ENCODE data around the gene FRMD1. TPM values are rescaled to one million over a fixed set of nuclear protein-coding genes. Genes with fewer than 3 reads are reported as not detected.

FRMD1 gene
- total and polyA plus RNA-seq, 2 donors: 1.3 to 23.1 TPM

GRCh38 chr6:168043193-168043847 lies 35.7 kb downstream of the FRMD1 start:
- Histone ChIP-seq H3K27ac (ENCODE audit: low read depth in 1 of 2, low read length in 1 of 2) (no peak overlapping the region), H3K4me1 (ENCODE audit: control insufficient read depth in 2 of 2, insufficient read depth in 2 of 2, low read length in 2 of 2) (no peaks in the 10 kb centered on the region), H3K4me3 (ENCODE audit: low read length in 2 of 2) (no peak overlapping the region), H3K36me3 (ENCODE audit: control insufficient read depth in 2 of 2, insufficient read depth in 2 of 2, low read length in 1 of 2) (no peaks in the 10 kb centered on the region), H3K9me3 (ENCODE audit: control insufficient read depth in 2 of 2, insufficient read depth in 1 of 2, low read length in 1 of 2) (peaks cover 2 to 57% of the 10 kb centered on the region in 2 donors), H3K27me3 (ENCODE audit: control insufficient read depth in 2 of 2, insufficient read depth in 1 of 2, low read length in 1 of 2) (no peaks in the 10 kb centered on the region)
- DNase-seq (ENCODE audit: low read depth in 6 of 9, low spot score in 9 of 9): no peak
- whole genome bisulfite sequencing: 93% methylated on average over 17 of the region's 17 CpGs

- WGBS: 93% methylated on average over 29 of the region's 29 CpGs
- DNase-seq (ENCODE audit: low read depth in 6 of 9, low spot score in 9 of 9): no peak
- H3K27ac ChIP-seq (ENCODE audit: low read depth in 1 of 2, low read length in 1 of 2): no peak overlapping the region
These were observed 36.4 kb downstream of the FRMD1 start for GRCh38 chr6:168042426-168043192.

DNA sequence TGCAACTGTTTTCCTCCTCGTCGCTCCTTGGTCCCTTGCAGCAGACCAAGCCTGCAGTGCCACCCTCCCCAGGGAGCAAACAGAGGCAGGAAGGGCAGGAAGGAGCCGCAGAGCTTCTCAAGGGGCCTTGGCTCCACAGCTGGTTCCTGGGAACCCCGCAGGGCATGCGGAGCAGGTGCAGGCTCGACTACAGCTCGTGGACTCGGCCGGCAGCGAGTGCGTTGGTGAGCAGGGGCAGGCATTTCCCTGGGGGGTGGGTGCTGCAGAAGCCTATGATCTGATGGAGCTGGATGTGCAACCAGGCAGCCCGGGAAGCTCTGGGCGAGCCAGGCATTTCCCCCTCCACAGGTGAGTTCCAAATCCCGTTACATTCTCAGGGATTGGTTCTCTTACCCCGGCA lies 37.1 kb downstream of the FRMD1 start:
- H3K4me1 ChIP-seq (ENCODE audit: control insufficient read depth in 2 of 2, insufficient read depth in 2 of 2, low read length in 2 of 2): no peaks in the 10 kb centered on the region
- no peaks in the 10 kb centered on the region for H3K36me3 ChIP-seq (ENCODE audit: control insufficient read depth in 2 of 2, insufficient read depth in 2 of 2, low read length in 1 of 2)
- 91% methylated on average over 15 of the region's 15 CpGs for WGBS
- H3K27ac ChIP-seq (ENCODE audit: low read depth in 1 of 2, low read length in 1 of 2): no peak overlapping the region
- no peaks in the 10 kb centered on the region for H3K27me3 ChIP-seq (ENCODE audit: control insufficient read depth in 2 of 2, insufficient read depth in 1 of 2, low read length in 1 of 2)
- no peak overlapping the region for H3K4me3 ChIP-seq (ENCODE audit: low read length in 2 of 2)
- DNase-seq (ENCODE audit: low read depth in 6 of 9, low spot score in 9 of 9): no peak
- peaks cover 2 to 63% of the 10 kb centered on the region in 2 donors for H3K9me3 ChIP-seq (ENCODE audit: control insufficient read depth in 2 of 2, insufficient read depth in 1 of 2, low read length in 1 of 2)

More at GRCh38 chr6:168042426-168043192, 36.4 kb downstream of the FRMD1 start:
- Histone ChIP-seq H3K36me3 (ENCODE audit: control insufficient read depth in 2 of 2, insufficient read depth in 2 of 2, low read length in 1 of 2) (no peaks in the 10 kb centered on the region), H3K9me3 (ENCODE audit: control insufficient read depth in 2 of 2, insufficient read depth in 1 of 2, low read length in 1 of 2) (peaks cover 2 to 63% of the 10 kb centered on the region in 2 donors), H3K4me1 (ENCODE audit: control insufficient read depth in 2 of 2, insufficient read depth in 2 of 2, low read length in 2 of 2) (no peaks in the 10 kb centered on the region), H3K4me3 (ENCODE audit: low read length in 2 of 2) (no peak overlapping the region), H3K27me3 (ENCODE audit: control insufficient read depth in 2 of 2, insufficient read depth in 1 of 2, low read length in 1 of 2) (no peaks in the 10 kb centered on the region)

DNA sequence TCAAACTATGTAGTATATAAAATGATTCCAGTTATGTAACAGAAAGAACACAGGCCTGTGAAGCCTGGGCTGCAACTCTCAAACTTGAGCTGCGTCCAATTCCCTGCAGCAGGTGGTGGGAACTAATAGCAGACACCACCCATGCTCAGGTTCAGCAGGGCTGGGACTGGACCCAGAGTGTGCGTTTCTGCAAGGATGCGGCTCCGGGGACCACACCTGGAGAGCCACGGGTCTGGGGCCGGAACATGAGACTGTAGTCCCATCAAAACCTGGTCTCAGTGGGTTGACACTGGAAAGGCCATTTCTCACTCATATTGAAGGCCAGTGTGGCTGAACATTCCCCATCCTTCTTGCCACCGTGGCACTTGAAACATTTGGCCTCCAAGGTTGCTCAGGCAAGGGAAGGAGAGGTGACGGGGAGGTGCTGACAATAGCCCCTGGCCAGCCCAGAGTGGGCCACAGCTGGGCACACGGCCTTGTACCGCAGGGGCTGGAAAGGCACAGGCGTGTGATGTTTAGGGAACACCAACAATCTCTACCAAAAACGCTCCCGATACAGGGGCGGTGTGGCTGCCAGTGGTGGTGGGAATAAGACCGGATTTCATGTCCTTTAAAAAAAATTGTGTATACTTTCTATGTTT lies 38.0 kb downstream of the FRMD1 start:
- Histone ChIP-seq H3K36me3 (ENCODE audit: control insufficient read depth in 2 of 2, insufficient read depth in 2 of 2, low read length in 1 of 2) (no peaks in the 10 kb centered on the region), H3K9me3 (ENCODE audit: control insufficient read depth in 2 of 2, insufficient read depth in 1 of 2, low read length in 1 of 2) (peaks cover 2 to 63% of the 10 kb centered on the region in 2 donors), H3K4me1 (ENCODE audit: control insufficient read depth in 2 of 2, insufficient read depth in 2 of 2, low read length in 2 of 2) (no peaks in the 10 kb centered on the region), H3K27me3 (ENCODE audit: control insufficient read depth in 2 of 2, insufficient read depth in 1 of 2, low read length in 1 of 2) (peaks cover 0 to 3% of the 10 kb centered on the region in 2 donors), H3K4me3 (ENCODE audit: low read length in 2 of 2) (no peak overlapping the region), H3K27ac (ENCODE audit: low read depth in 1 of 2, low read length in 1 of 2) (no peak overlapping the region)
- 93% methylated on average over 15 of the region's 15 CpGs for WGBS
- no peak for DNase-seq (ENCODE audit: low read depth in 6 of 9, low spot score in 9 of 9)

- Histone ChIP-seq H3K9me3 (ENCODE audit: control insufficient read depth in 2 of 2, insufficient read depth in 1 of 2, low read length in 1 of 2) (peaks cover 2 to 73% of the 10 kb centered on the region in 2 donors), H3K27me3 (ENCODE audit: control insufficient read depth in 2 of 2, insufficient read depth in 1 of 2, low read length in 1 of 2) (peaks cover 6 to 10% of the 10 kb centered on the region in 2 donors), H3K36me3 (ENCODE audit: control insufficient read depth in 2 of 2, insufficient read depth in 2 of 2, low read length in 1 of 2) (no peaks in the 10 kb centered on the region), H3K27ac (ENCODE audit: low read depth in 1 of 2, low read length in 1 of 2) (no peak overlapping the region), H3K4me3 (ENCODE audit: low read length in 2 of 2) (no peak overlapping the region), H3K4me1 (ENCODE audit: control insufficient read depth in 2 of 2, insufficient read depth in 2 of 2, low read length in 2 of 2) (peaks cover 3 to 4% of the 10 kb centered on the region in 2 donors)
- DNase-seq (ENCODE audit: low read depth in 6 of 9, low spot score in 9 of 9): no peak
- 89% methylated on average over 13 of the region's 13 CpGs for WGBS
These were observed 39.2 kb downstream of the FRMD1 start for GRCh38 chr6:168039849-168040248.

DNA sequence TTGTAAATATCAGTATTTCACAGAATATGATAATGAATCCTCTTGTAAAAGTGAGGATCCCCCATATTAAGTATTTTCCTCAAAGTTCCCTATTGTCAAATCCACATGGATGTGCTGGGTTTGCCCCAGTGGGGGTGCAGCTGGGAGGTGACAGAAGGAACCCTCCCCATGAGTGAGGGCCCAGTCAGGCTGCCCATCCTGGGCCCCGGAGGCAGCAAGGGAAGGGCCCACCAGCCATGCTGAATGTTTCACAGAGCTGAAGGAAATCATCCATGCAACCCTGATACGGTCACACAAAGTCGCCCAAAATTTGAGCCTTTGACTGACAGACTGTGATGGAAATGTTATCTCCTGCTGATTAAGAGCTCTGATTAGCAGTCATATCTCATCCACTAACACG lies 39.7 kb downstream of the FRMD1 start:
- Histone ChIP-seq H3K27ac (ENCODE audit: low read depth in 1 of 2, low read length in 1 of 2) (no peak overlapping the region), H3K4me1 (ENCODE audit: control insufficient read depth in 2 of 2, insufficient read depth in 2 of 2, low read length in 2 of 2) (peaks cover 3 to 4% of the 10 kb centered on the region in 2 donors), H3K4me3 (ENCODE audit: low read length in 2 of 2) (no peak overlapping the region), H3K9me3 (ENCODE audit: control insufficient read depth in 2 of 2, insufficient read depth in 1 of 2, low read length in 1 of 2) (peaks cover 3 to 74% of the 10 kb centered on the region in 2 donors), H3K36me3 (ENCODE audit: control insufficient read depth in 2 of 2, insufficient read depth in 2 of 2, low read length in 1 of 2) (no peaks in the 10 kb centered on the region), H3K27me3 (ENCODE audit: control insufficient read depth in 2 of 2, insufficient read depth in 1 of 2, low read length in 1 of 2) (peaks cover 6 to 13% of the 10 kb centered on the region in 2 donors)
- DNase-seq (ENCODE audit: low read depth in 6 of 9, low spot score in 9 of 9): no peak
- WGBS: 67% methylated on average over 4 of the region's 4 CpGs

DNA sequence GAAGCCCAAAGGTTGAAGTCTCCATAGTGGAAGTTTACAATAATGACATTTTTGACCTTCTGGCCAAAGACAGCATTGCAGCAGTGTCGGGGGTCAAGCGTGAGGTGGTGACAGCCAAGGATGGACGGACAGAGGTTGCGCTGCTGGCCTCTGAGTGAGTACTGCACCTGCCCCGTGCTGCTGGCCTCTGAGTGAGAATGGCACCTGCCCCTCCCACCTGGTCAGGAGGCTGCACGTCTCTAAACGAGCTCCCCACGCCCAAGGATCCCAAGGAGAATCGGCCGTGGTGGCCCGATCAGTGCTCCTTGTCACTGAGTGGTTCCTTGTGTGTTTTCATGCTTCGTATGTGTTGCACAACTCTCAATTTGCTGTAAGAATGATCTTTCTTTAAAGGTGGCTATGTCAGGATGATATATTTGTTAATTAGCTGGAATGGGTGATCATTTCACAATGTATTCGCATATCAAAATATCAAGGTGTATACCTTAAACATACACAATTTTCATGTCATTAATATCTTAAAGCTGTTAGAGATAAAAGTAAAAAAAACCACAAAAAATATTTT lies 40.4 kb downstream of the FRMD1 start:
- H3K36me3 ChIP-seq (ENCODE audit: control insufficient read depth in 2 of 2, insufficient read depth in 2 of 2, low read length in 1 of 2): no peaks in the 10 kb centered on the region
- H3K4me1 ChIP-seq (ENCODE audit: control insufficient read depth in 2 of 2, insufficient read depth in 2 of 2, low read length in 2 of 2): peaks cover 3 to 4% of the 10 kb centered on the region in 2 donors
- WGBS: 97% methylated on average over 13 of the region's 13 CpGs
- peaks cover 3 to 69% of the 10 kb centered on the region in 2 donors for H3K9me3 ChIP-seq (ENCODE audit: control insufficient read depth in 2 of 2, insufficient read depth in 1 of 2, low read length in 1 of 2)
- H3K27me3 ChIP-seq (ENCODE audit: control insufficient read depth in 2 of 2, insufficient read depth in 1 of 2, low read length in 1 of 2): peaks cover 6 to 13% of the 10 kb centered on the region in 2 donors
- no peak for DNase-seq (ENCODE audit: low read depth in 6 of 9, low spot score in 9 of 9)
- no peak overlapping the region for H3K27ac ChIP-seq (ENCODE audit: low read depth in 1 of 2, low read length in 1 of 2)
- H3K4me3 ChIP-seq (ENCODE audit: low read length in 2 of 2): no peak overlapping the region

GRCh38 chr6:168037856-168038255 lies 41.2 kb downstream of the FRMD1 start:
- H3K27ac ChIP-seq (ENCODE audit: low read depth in 1 of 2, low read length in 1 of 2): no peak overlapping the region
- no peaks in the 10 kb centered on the region for H3K36me3 ChIP-seq (ENCODE audit: control insufficient read depth in 2 of 2, insufficient read depth in 2 of 2, low read length in 1 of 2)
- 93% methylated on average over 5 of the region's 5 CpGs for WGBS
- peaks cover 3 to 61% of the 10 kb centered on the region in 2 donors for H3K9me3 ChIP-seq (ENCODE audit: control insufficient read depth in 2 of 2, insufficient read depth in 1 of 2, low read length in 1 of 2)
- H3K4me3 ChIP-seq (ENCODE audit: low read length in 2 of 2): no peak overlapping the region
- H3K4me1 ChIP-seq (ENCODE audit: control insufficient read depth in 2 of 2, insufficient read depth in 2 of 2, low read length in 2 of 2): peaks cover 3 to 4% of the 10 kb centered on the region in 2 donors
- H3K27me3 ChIP-seq (ENCODE audit: control insufficient read depth in 2 of 2, insufficient read depth in 1 of 2, low read length in 1 of 2): peaks cover 6 to 13% of the 10 kb centered on the region in 2 donors
- no peak for DNase-seq (ENCODE audit: low read depth in 6 of 9, low spot score in 9 of 9)
